IPS-20b (cell line): Measurements from ENCODE around the gene LRP3.

Experiments
- H3K27ac ChIP-seq: one replicate; pipeline ENCODE4 v1.5.1; 2013; ENCODE audit warnings: low read length
- H3K27me3 ChIP-seq: 2 replicates; pipeline ENCODE4 v1.6.1; 2013; ENCODE audit warnings: mild to moderate bottlenecking, low read length, inconsistent platforms; ENCODE audit not compliant: insufficient read depth
- H3K36me3 ChIP-seq: 2 replicates; pipeline ENCODE4 v1.6.1; 2013; ENCODE audit warnings: low read depth, mild to moderate bottlenecking, inconsistent platforms, low read length, moderate library complexity; ENCODE audit not compliant: insufficient read depth
- H3K4me1 ChIP-seq: 2 replicates; pipeline ENCODE4 v1.6.1; 2013; ENCODE audit warnings: mild to moderate bottlenecking, control low read depth, inconsistent platforms, low read length, moderate library complexity; ENCODE audit not compliant: insufficient read depth
- H3K4me3 ChIP-seq: 2 replicates; pipeline ENCODE4 v1.5.1; 2013; ENCODE audit warnings: mild to moderate bottlenecking, low read length, inconsistent platforms
- H3K9ac ChIP-seq: 2 replicates; pipeline ENCODE4 v1.6.1; 2013; ENCODE audit warnings: low read depth, mild to moderate bottlenecking, inconsistent platforms, low read length, moderate library complexity
- H3K9me3 ChIP-seq: 2 replicates; pipeline ENCODE4 v1.6.1; 2013; ENCODE audit warnings: mild to moderate bottlenecking, low read depth, low read length, inconsistent platforms; ENCODE audit not compliant: insufficient read depth

LRP3 gene

GRCh38 chr19:33246709-33247440 lies 52.7 kb downstream of the LRP3 start:
- Histone ChIP-seq H3K4me1 (no peaks in the 10 kb centered on the region; the same call in 1 of the 2 replicates), H3K4me3 (no peak overlapping the region), H3K36me3 (no peaks in the 10 kb centered on the region), H3K9ac (no peak overlapping the region), H3K27me3 (no peaks in the 10 kb centered on the region), H3K9me3 (peaks cover 9% of the 10 kb centered on the region; the same call in 1 of the 2 replicates), H3K27ac (no peak overlapping the region)

DNA sequence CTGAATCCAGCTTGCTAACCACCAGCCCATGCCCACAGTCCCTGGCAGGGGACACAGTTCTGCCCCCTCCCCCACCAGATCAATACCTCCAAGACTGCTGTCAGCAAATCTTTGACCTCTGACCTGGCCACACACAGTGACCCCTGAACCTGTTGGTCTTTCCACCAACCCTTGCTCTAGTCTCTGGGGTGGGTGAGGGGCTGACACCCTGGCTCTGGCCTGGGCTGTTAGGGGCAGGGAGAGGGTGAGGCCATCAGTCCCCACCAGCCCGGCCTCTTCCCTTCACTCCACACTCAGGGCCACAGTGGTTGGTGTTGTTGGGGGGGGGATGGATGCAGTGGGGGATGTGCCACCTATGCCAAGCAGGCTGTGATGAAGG lies 53.3 kb downstream of the LRP3 start:
- no peaks in the 10 kb centered on the region; the same call in 1 of the 2 replicates for H3K4me1 ChIP-seq
- H3K27me3 ChIP-seq, result no peaks in the 10 kb centered on the region
- no peak overlapping the region for H3K27ac ChIP-seq
- H3K9ac ChIP-seq, result no peak overlapping the region
- H3K4me3 ChIP-seq, result no peak overlapping the region
- no peaks in the 10 kb centered on the region for H3K36me3 ChIP-seq
- H3K9me3 ChIP-seq, result peaks cover 9% of the 10 kb centered on the region; the same call in 1 of the 2 replicates

- no peak overlapping the region for H3K27ac ChIP-seq
- H3K4me1 ChIP-seq, result no peaks in the 10 kb centered on the region; the same call in 1 of the 2 replicates
- no peaks in the 10 kb centered on the region for H3K27me3 ChIP-seq
- H3K4me3 ChIP-seq, result no peak overlapping the region
- peaks cover 9% of the 10 kb centered on the region; the same call in 1 of the 2 replicates for H3K9me3 ChIP-seq
- H3K36me3 ChIP-seq, result no peaks in the 10 kb centered on the region
- no peak overlapping the region for H3K9ac ChIP-seq
Observed at GRCh38 chr19:33248104-33248503, 54.0 kb downstream of the LRP3 start.

DNA sequence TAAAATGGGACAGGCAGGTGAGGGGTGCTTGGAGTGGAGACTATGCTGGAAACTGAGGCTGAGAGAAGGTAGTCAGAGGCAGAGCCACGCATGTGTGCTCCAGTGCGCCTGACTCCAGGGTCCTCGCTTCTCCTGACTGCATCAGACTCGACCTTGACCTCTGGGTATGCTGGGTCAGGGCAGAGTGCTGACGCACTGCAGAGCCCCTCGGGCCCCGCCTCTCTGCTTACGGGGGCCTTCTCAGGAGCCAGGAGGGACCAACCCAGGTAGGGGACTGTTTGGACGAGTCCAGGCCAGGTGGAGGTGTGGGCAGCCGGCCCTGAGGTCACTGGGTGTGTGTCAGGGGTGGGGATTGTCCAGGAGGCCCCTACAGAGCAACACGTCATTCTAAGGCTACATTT lies 54.4 kb downstream of the LRP3 start:
- no peak overlapping the region for H3K9ac ChIP-seq
- H3K4me1 ChIP-seq, result no peaks in the 10 kb centered on the region; the same call in 1 of the 2 replicates
- no peak overlapping the region for H3K27ac ChIP-seq
- H3K4me3 ChIP-seq, result no peak overlapping the region
- no peaks in the 10 kb centered on the region for H3K36me3 ChIP-seq
- no peaks in the 10 kb centered on the region for H3K27me3 ChIP-seq
- H3K9me3 ChIP-seq, result peaks cover 9% of the 10 kb centered on the region; the same call in 1 of the 2 replicates

- H3K27ac ChIP-seq, result no peak overlapping the region
- no peak overlapping the region for H3K9ac ChIP-seq
- H3K9me3 ChIP-seq, result peaks cover 9% of the 10 kb centered on the region; the same call in 1 of the 2 replicates
- no peaks in the 10 kb centered on the region for H3K27me3 ChIP-seq
- no peak overlapping the region for H3K4me3 ChIP-seq
- no peaks in the 10 kb centered on the region; the same call in 1 of the 2 replicates for H3K4me1 ChIP-seq
- no peaks in the 10 kb centered on the region for H3K36me3 ChIP-seq
Observed at GRCh38 chr19:33248954-33249613, 55.0 kb downstream of the LRP3 start.

DNA sequence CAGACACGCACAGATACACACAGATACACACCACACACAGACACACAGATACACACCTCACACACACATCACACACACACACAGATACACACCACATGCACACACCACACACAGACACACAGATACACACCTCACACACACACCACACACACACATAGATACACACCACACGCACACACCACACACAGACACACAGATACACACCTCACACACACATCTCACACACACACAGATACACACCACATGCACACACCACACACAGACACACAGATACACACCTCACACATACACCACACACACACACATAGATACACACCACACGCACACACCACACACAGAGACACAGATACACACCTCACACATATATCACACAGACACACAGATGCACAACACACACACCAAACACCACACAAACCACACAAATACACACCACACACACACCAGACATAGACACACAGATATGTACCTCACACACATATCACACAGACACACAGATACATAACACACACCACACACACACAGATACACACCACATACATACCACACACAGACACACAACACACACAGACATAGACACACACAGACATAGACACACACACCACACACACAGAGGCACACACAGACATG lies 55.7 kb downstream of the LRP3 start:
- H3K9me3 ChIP-seq, result peaks cover 9% of the 10 kb centered on the region; the same call in 1 of the 2 replicates
- no peaks in the 10 kb centered on the region for H3K36me3 ChIP-seq
- H3K4me1 ChIP-seq, result no peaks in the 10 kb centered on the region; the same call in 1 of the 2 replicates
- no peaks in the 10 kb centered on the region for H3K27me3 ChIP-seq
- H3K27ac ChIP-seq, result no peak overlapping the region
- no peak overlapping the region for H3K4me3 ChIP-seq
- no peak overlapping the region for H3K9ac ChIP-seq

DNA sequence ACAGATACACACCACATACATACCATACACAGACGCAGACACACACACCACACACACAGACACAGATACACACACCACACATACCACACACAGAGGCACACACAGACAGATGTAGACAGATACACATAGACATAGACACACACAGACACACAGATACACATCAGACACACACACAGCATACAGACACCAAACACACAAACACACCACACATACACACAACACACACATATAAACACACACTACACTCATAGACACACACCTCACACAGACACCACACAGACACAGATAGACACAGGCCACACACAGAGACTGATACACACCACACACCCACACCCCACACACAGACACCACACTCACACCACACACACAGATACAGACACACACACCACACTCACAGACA lies 56.4 kb downstream of the LRP3 start:
- Histone ChIP-seq H3K4me1 (no peaks in the 10 kb centered on the region; the same call in 1 of the 2 replicates), H3K9ac (no peak overlapping the region), H3K9me3 (peaks cover 5% of the 10 kb centered on the region; the same call in 1 of the 2 replicates), H3K36me3 (no peaks in the 10 kb centered on the region), H3K27ac (no peak overlapping the region), H3K4me3 (no peak overlapping the region), H3K27me3 (no peaks in the 10 kb centered on the region)

DNA sequence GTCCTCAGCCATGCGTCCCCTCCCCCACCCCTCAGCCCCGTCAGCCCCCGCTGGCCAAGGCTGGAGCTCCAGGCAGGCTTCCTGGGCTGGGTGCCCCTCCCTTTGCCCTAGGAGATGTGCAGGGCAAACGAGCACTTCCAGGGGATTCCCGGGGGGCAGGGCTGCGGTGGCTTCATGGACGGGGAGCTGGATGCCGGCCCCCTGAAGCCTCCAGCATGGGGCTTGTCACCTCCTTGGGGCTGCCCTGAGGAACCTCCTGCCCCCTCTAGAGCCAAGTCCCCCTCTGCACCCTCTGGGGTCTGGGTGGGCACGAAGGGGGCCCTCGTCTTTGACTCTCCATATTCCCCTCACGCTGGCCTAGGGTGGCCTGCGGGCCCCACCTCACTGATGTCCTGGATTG lies 56.9 kb downstream of the LRP3 start:
- H3K36me3 ChIP-seq, result no peaks in the 10 kb centered on the region
- H3K9ac ChIP-seq, result no peak overlapping the region
- H3K4me1 ChIP-seq, result no peaks in the 10 kb centered on the region; the same call in 1 of the 2 replicates
- H3K9me3 ChIP-seq, result no peaks in the 10 kb centered on the region
- H3K4me3 ChIP-seq, result no peak overlapping the region
- no peaks in the 10 kb centered on the region for H3K27me3 ChIP-seq
- H3K27ac ChIP-seq, result no peak overlapping the region

- Histone ChIP-seq H3K27ac (no peak overlapping the region), H3K4me1 (no peaks in the 10 kb centered on the region; the same call in 1 of the 2 replicates), H3K27me3 (no peaks in the 10 kb centered on the region), H3K36me3 (no peaks in the 10 kb centered on the region), H3K9me3 (no peaks in the 10 kb centered on the region), H3K4me3 (no peak overlapping the region), H3K9ac (no peak overlapping the region)
Observed at GRCh38 chr19:33251526-33252090, 57.5 kb downstream of the LRP3 start.

DNA sequence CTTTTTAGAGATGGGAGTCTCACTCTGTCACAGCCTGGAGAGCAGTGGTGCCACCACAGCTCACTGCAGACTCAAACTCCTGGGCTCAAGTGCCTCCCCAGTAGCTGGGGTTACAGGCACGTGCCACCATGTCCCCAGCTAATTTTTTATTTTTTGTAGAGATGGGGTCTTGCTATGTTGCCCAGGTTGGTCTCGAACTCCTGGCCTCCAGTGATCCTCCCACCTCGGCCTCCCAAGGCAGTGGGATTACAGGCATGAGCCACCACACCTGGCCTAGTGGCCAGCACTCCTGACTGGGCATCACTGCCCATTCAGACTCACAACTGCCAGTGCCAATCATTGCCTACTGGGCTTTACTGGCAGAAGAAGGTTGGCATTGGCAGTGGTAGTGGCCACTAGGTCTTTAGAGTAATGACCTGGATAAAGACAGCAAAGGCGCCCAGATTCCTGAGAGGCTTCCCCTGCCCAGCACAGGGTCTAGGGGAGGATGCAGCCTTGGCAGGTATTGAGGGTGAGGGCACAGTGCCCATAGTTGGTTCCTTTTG lies 58.4 kb downstream of the LRP3 start:
- H3K36me3 ChIP-seq, result no peaks in the 10 kb centered on the region
- H3K4me3 ChIP-seq, result no peak overlapping the region
- no peaks in the 10 kb centered on the region for H3K9me3 ChIP-seq
- H3K27me3 ChIP-seq, result no peaks in the 10 kb centered on the region
- H3K4me1 ChIP-seq, result no peaks in the 10 kb centered on the region; the same call in 1 of the 2 replicates
- no peak overlapping the region for H3K9ac ChIP-seq
- no peak overlapping the region for H3K27ac ChIP-seq

DNA sequence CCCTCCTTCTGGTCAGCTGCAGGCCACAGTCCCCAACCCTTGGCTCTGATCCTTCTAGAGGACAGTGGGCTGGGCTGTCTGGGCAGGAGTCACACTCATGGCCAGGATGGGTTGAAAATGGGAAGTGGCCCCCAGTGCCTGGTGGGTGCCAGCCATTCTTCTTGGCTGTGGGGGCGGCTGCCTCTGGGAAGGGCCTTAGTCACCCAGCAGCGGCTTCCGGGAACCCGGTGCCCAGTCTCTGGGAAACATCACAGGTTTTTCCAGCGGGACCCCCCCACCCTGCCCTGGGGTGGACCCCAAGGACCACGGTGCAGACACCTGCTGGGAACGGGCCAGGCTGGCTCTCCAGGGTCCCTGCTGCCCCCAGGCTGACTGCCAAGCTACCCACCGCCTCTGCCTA lies 58.8 kb downstream of the LRP3 start:
- H3K9ac ChIP-seq, result no peak overlapping the region
- no peak overlapping the region for H3K27ac ChIP-seq
- no peaks in the 10 kb centered on the region; the same call in 1 of the 2 replicates for H3K4me1 ChIP-seq
- H3K4me3 ChIP-seq, result no peak overlapping the region
- H3K36me3 ChIP-seq, result no peaks in the 10 kb centered on the region
- no peaks in the 10 kb centered on the region for H3K9me3 ChIP-seq
- no peaks in the 10 kb centered on the region for H3K27me3 ChIP-seq
